Left lung (tissue), 10 donors: ENCODE results near the gene KLHL7. TPM values are rescaled to one million over a fixed set of nuclear protein-coding genes. Genes with fewer than 3 reads are reported as not detected.
A peak's percentile ranks its signal among the peaks of the same experiment; 100 is the strongest.

Source experiments
- ATAC-seq: fragments of 200-7000 bp; cut with Tn5 transposase; one replicate; pipeline ENCODE4 v1.9.1; 2020; ENCODE audit warnings: moderate library complexity
- DNase-seq, 4 donors: peaks; one replicate each; pipeline ENCODE4 v3.0.0-alpha.2; 2013 to 2020
- H3K27ac ChIP-seq, 2 donors: fragments of 200-600 bp; sonication (generic) in 1 of 2; one replicate each; pipeline versions ENCODE4 v1.5.0 to v1.8.0; 2020 to 2021
- H3K27me3 ChIP-seq, 2 donors: fragments of 200-600 bp; sonication (generic) in 1 of 2; one replicate each; pipeline versions ENCODE4 v1.5.0 to v1.8.0; 2020 to 2021
- H3K36me3 ChIP-seq, 2 donors: fragments of 200-600 bp; sonication (generic) in 1 of 2; one replicate each; pipeline versions ENCODE4 v1.5.0 to v1.8.0; 2020 to 2021
- H3K4me1 ChIP-seq, 2 donors: fragments of 200-600 bp; one replicate each; pipeline ENCODE4 v1.8.0; 2021
- H3K4me3 ChIP-seq, 2 donors: fragments of 200-600 bp; sonication (generic) in 1 of 2; one replicate each; pipeline versions ENCODE4 v1.5.0 to v1.8.0; 2020 to 2021; ENCODE audit warnings: mild to moderate bottlenecking in 1 of 2
- H3K9me3 ChIP-seq, 2 donors: fragments of 200-600 bp; sonication (generic) in 1 of 2; one replicate each; pipeline versions ENCODE4 v1.5.0 to v1.8.0; 2020 to 2021
- intact Hi-C, 2 donors: fragments of 100-400 bp; cut with DNase I; formaldehyde crosslinking; loops; one replicate each; pipeline versions ENCODE4 v1.11.2 to v1.14.2; 2022
- polyA plus RNA-seq, 6 donors: library from polyadenylated mRNA; unstranded; fragments of 120-200 nt; gene quantifications; one replicate each; pipeline ENCODE4 v1.2.1, GENCODE V29; 2013; ENCODE audit not compliant: insufficient read length in 6 of 6
- total RNA-seq, 2 donors: library from RNA; stranded (reverse); fragmentation: NEBNext Ultra II Directional; extraction: Animal tissue kit (Norgen Biotek cat#: 25700); gene quantifications; one replicate each; pipeline ENCODE4 v1.2.1, GENCODE V29; 2021
- TF ChIP-seq, protein P1 (sequence below), 2 donors: fragments of 200-600 bp; sonication (generic) in 1 of 2; IDR thresholded peaks; one replicate each; pipeline versions ENCODE4 v1.5.0 to v1.8.0; 2021; ENCODE audit warnings: antibody characterized with exemption in 2 of 2
- donor health status: DM: no; HTN: yes; CAD: no.
- donor health status: DM: no; HTN: no; CAD: no.

The KLHL7 gene
- total and polyA plus RNA-seq, 8 donors: 18.1 to 55.9 (median 45.7) TPM

DNA sequence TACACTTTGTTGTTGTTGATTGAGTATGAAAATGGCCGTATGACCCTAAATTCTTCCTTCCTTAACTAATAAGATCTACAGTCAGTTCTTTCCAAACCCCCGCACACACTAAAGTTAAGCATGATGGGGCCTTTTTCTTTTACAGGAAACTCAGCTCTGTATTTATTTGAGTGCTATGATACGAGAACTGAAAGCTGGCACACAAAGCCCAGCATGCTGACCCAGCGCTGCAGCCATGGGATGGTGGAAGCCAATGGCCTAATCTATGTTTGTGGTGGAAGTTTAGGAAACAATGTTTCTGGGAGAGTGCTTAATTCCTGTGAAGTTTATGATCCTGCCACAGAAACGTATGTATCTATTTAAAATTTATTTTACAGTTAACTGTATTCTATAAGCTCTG is 62.1 kb downstream of the KLHL7 start:
- Histone ChIP-seq H3K4me3 (no peak overlapping the region), H3K36me3 (peaks cover 0 to 12% of the 10 kb centered on the region in 2 donors), H3K4me1 (no peaks in the 10 kb centered on the region), H3K27ac (no peak overlapping the region), H3K27me3 (no peaks in the 10 kb centered on the region), H3K9me3 (no peaks in the 10 kb centered on the region)
- ATAC-seq: no peak
- intact Hi-C loops: no loop called here
- no peak for DNase-seq
- TF ChIP-seq, protein P1, sequence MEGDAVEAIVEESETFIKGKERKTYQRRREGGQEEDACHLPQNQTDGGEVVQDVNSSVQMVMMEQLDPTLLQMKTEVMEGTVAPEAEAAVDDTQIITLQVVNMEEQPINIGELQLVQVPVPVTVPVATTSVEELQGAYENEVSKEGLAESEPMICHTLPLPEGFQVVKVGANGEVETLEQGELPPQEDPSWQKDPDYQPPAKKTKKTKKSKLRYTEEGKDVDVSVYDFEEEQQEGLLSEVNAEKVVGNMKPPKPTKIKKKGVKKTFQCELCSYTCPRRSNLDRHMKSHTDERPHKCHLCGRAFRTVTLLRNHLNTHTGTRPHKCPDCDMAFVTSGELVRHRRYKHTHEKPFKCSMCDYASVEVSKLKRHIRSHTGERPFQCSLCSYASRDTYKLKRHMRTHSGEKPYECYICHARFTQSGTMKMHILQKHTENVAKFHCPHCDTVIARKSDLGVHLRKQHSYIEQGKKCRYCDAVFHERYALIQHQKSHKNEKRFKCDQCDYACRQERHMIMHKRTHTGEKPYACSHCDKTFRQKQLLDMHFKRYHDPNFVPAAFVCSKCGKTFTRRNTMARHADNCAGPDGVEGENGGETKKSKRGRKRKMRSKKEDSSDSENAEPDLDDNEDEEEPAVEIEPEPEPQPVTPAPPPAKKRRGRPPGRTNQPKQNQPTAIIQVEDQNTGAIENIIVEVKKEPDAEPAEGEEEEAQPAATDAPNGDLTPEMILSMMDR (IDR thresholded peaks at IDR 0.05): no peak

GRCh38 chr7:23168111-23168885 is 62.7 kb downstream of the KLHL7 start:
- H3K4me3 ChIP-seq: no peak overlapping the region
- peaks cover 0 to 12% of the 10 kb centered on the region in 2 donors for H3K36me3 ChIP-seq
- no peak for DNase-seq
- H3K9me3 ChIP-seq: no peaks in the 10 kb centered on the region
- no peak overlapping the region for H3K27ac ChIP-seq
- intact Hi-C loops: no loop called here
- no peak for ATAC-seq
- TF ChIP-seq, protein P1 (IDR thresholded peaks at IDR 0.05): no peak
- H3K4me1 ChIP-seq: no peaks in the 10 kb centered on the region
- no peaks in the 10 kb centered on the region for H3K27me3 ChIP-seq

- DNase-seq (no peak), ATAC-seq (no peak)
- intact Hi-C loops: no loop called here
- TF ChIP-seq, protein P1 (IDR thresholded peaks at IDR 0.05): no peak
- no peaks in the 10 kb centered on the region for H3K27me3 ChIP-seq
- peaks cover 0 to 10% of the 10 kb centered on the region in 2 donors for H3K36me3 ChIP-seq
- H3K4me1 ChIP-seq: peaks cover 1 to 4% of the 10 kb centered on the region in 2 donors
- H3K27ac ChIP-seq: no peak overlapping the region
- H3K9me3 ChIP-seq: no peaks in the 10 kb centered on the region
- no peak overlapping the region for H3K4me3 ChIP-seq
Observed at GRCh38 chr7:23175938-23176337, 70.4 kb downstream of the KLHL7 start.

DNA sequence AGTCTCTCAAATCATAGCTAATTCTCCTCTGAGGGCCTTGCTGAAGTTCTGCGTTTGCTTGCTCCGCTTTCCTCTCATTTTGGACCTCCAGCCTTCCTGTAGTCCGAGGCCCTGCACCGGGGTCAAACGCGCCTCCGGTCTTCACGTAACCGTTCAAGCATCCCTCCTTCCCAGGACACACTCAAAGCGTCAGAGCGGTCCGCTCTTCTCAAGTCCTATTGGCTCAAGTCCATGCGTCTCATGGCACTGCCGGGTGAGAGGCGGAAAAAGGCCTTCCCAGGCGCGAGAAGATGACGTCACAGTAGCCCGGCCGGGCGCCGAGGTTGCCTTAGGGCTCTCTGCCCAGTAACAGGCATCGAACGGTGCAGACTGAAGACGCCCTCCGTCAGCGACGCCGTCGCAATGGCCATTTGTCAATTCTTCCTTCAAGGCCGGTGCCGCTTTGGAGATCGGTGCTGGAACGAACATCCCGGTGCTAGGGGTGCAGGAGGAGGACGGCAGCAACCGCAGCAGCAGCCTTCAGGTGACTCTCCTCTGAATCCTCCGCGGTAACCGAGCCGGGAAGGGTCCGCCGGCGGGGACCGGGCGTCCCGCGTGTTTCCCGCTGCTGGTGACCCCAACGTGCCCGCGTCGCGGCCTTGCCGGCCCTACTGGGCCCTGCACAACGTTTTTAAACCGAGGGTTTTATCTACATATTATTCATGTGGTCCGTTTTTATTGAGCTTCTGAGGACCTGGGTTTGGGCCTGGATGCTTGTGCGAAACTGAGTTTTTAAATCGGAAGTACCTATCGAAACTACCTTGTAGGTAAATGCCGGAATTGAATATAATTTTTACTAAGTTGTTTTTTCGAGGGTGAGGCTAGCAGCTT is 76.3 kb downstream of the KLHL7 start, which contains the start of gene NUP42:
NUP42 (plus strand) TSS at position 365 of the 870 bp plus-strand sequence; CDS start at position 403, 38 bp downstream.
- H3K4me3 ChIP-seq: peak within 1 kb of the TSS; percentile 87 to 88
- no peaks in the 10 kb centered on the region for H3K9me3 ChIP-seq
- ATAC-seq: peak; percentile 97
- H3K27me3 ChIP-seq: no peaks in the 10 kb centered on the region
- peaks cover 0 to 17% of the 10 kb centered on the region in 2 donors for H3K36me3 ChIP-seq
- intact Hi-C loops: no loop called here
- DNase-seq: peak; percentile 96 to 98 (median 98)
- TF ChIP-seq, protein P1 (IDR thresholded peaks at IDR 0.05): no peak
- peaks cover 12 to 40% of the 10 kb centered on the region in 2 donors for H3K4me1 ChIP-seq
- peak within 1 kb of the TSS; percentile 89 to 97 for H3K27ac ChIP-seq
